Measurements from ENCODE around the gene BARHL2. TPM values are rescaled to one million over a fixed set of nuclear protein-coding genes. Genes with fewer than 3 reads are reported as not detected.

Gene BARHL2
- total RNA-seq, 6 donors from 2014 or later = not detected

DNA sequence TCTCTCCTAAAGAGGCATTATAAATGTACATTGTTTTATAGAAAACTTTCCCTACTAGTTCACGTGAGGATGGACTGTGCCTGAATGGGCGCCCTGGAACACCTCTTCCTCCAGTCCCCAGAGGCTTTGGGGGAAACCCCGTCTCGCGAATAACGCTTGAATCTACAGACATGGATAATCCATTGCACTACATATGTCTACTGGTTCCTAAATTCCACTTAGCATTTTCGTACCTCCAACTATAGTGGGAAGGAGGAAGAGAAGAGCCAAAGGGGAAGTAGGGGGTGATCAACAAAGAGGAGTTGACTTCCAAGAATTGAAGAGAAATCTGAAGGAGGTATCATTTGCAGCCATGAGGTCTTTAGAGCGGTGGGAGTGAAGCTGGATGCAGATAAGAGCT lies 11.1 kb downstream of the BARHL2 start:
- WGBS, 2 donors = 11 to 13% methylated on average over 8 of the region's 8 CpGs
- DNase-seq = no peak
- no peak for ATAC-seq (ENCODE audit: low FRiP score in 2 of 2)
- no peaks in the 10 kb centered on the region for H3K36me3 ChIP-seq
- peaks cover 0 to 58% (median 19%) of the 10 kb centered on the region in 4 donors for H3K27me3 ChIP-seq
- H3K9me3 ChIP-seq = no peaks in the 10 kb centered on the region
- TF ChIP-seq POLR2AphosphoS5 (IDR thresholded peaks at IDR 0.05) = no peak
- no peak overlapping the region for H3K4me3 ChIP-seq
- no peak overlapping the region for H3K27ac ChIP-seq
- H3K4me1 ChIP-seq = peaks cover 10 to 21% (median 13%) of the 10 kb centered on the region in 4 donors

DNA sequence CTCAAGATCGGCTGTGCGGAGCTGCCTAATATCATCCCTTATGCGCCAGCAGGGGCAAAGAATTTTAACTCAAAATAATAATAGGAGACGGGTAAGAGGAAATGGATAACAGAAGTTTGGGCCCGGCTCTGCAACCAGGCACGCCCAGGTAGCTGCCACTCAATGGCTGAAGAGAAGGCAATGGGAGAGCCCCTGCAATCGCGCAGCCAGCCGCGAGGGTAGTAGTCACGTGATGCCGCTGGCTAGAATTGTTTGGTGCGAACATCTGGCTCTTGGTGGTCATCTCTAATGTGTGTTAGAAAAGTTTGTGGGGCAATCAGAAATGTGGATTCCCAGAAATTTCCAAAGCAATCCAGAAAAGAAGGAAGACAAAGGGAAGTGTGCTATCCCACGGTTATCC lies 12.3 kb downstream of the BARHL2 start:
- Histone ChIP-seq H3K4me1 (peaks cover 10 to 17% (median 12%) of the 10 kb centered on the region in 4 donors), H3K27ac (no peak overlapping the region), H3K4me3 (no peak overlapping the region), H3K27me3 (peaks cover 0 to 47% (median 15%) of the 10 kb centered on the region in 4 donors), H3K9me3 (no peaks in the 10 kb centered on the region), H3K36me3 (no peaks in the 10 kb centered on the region)
- 10 to 14% methylated on average over 14 of the region's 14 CpGs for WGBS, 2 donors
- ATAC-seq (ENCODE audit: low FRiP score in 2 of 2) (no peak), DNase-seq (peak in 1 of 2 donors; percentile 36)
- TF ChIP-seq, protein P1, sequence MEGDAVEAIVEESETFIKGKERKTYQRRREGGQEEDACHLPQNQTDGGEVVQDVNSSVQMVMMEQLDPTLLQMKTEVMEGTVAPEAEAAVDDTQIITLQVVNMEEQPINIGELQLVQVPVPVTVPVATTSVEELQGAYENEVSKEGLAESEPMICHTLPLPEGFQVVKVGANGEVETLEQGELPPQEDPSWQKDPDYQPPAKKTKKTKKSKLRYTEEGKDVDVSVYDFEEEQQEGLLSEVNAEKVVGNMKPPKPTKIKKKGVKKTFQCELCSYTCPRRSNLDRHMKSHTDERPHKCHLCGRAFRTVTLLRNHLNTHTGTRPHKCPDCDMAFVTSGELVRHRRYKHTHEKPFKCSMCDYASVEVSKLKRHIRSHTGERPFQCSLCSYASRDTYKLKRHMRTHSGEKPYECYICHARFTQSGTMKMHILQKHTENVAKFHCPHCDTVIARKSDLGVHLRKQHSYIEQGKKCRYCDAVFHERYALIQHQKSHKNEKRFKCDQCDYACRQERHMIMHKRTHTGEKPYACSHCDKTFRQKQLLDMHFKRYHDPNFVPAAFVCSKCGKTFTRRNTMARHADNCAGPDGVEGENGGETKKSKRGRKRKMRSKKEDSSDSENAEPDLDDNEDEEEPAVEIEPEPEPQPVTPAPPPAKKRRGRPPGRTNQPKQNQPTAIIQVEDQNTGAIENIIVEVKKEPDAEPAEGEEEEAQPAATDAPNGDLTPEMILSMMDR (IDR thresholded peaks at IDR 0.05) = no peak
- TF ChIP-seq EP300 (IDR thresholded peaks at IDR 0.05) = no peak
- TF ChIP-seq POLR2AphosphoS5 (IDR thresholded peaks at IDR 0.05) = no peak
- TF ChIP-seq POLR2A (IDR thresholded peaks at IDR 0.05) = no peak

DNA sequence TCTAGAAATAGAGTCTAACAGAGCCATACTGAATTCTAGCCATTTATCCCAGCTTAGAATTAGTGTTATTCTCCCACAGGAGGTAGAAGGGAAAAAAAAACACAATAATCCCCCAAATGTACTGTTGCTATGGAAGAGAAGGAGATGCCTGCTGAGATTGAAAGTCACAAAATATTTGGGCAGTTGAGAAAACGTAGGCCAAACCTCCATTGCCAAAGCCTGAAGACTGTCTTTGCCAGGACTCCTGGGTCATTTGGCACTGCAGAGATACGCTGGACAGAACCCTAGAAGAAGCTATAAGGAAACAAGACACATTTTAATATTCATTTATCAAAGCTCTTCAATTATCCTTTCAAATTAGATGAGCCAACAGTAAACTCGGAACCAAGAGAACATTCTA lies 22.3 kb downstream of the BARHL2 start:
- Histone ChIP-seq H3K4me1 (no peaks in the 10 kb centered on the region), H3K27ac (no peak overlapping the region), H3K4me3 (no peak overlapping the region), H3K27me3 (no peaks in the 10 kb centered on the region), H3K9me3 (no peaks in the 10 kb centered on the region), H3K36me3 (no peaks in the 10 kb centered on the region)
- no peak for DNase-seq
- TF ChIP-seq POLR2A (IDR thresholded peaks at IDR 0.05) (no peak), EP300 (IDR thresholded peaks at IDR 0.05) (no peak), POLR2AphosphoS5 (IDR thresholded peaks at IDR 0.05) (no peak)
- TF ChIP-seq, protein P1 (IDR thresholded peaks at IDR 0.05) = no peak
- 74 to 75% methylated on average over 3 of the region's 3 CpGs for WGBS, 2 donors
- no peak for ATAC-seq (ENCODE audit: low FRiP score in 2 of 2)

DNA sequence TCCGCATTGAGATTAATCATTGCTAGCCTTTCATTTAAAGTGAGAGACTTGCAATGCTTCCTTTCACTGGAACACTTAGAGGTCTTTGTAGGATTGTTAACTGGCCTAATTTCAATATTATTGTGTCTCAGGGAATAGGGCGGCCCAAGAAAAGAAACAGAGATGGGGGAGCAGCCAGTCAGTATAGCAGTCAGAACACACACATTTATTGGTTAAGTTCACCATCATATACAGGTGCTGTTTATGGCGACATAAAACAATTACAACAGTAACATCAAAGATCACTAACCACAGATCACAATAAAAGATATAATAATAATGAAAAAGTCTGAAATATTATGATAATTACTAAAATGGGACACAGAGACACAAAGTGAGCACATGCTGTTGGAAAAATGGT lies 29.4 kb downstream of the BARHL2 start:
- WGBS, 2 donors = 77 to 94% methylated on average over 3 of the region's 3 CpGs
- Histone ChIP-seq H3K9me3 (no peaks in the 10 kb centered on the region), H3K27ac (no peak overlapping the region), H3K4me3 (no peak overlapping the region), H3K4me1 (no peaks in the 10 kb centered on the region), H3K27me3 (no peaks in the 10 kb centered on the region), H3K36me3 (no peaks in the 10 kb centered on the region)
- ATAC-seq (ENCODE audit: low FRiP score in 2 of 2) (no peak), DNase-seq (no peak)
- TF ChIP-seq POLR2AphosphoS5 (IDR thresholded peaks at IDR 0.05) (no peak), POLR2A (IDR thresholded peaks at IDR 0.05) (no peak), EP300 (IDR thresholded peaks at IDR 0.05) (no peak)
- TF ChIP-seq, protein P1 (IDR thresholded peaks at IDR 0.05) = no peak

DNA sequence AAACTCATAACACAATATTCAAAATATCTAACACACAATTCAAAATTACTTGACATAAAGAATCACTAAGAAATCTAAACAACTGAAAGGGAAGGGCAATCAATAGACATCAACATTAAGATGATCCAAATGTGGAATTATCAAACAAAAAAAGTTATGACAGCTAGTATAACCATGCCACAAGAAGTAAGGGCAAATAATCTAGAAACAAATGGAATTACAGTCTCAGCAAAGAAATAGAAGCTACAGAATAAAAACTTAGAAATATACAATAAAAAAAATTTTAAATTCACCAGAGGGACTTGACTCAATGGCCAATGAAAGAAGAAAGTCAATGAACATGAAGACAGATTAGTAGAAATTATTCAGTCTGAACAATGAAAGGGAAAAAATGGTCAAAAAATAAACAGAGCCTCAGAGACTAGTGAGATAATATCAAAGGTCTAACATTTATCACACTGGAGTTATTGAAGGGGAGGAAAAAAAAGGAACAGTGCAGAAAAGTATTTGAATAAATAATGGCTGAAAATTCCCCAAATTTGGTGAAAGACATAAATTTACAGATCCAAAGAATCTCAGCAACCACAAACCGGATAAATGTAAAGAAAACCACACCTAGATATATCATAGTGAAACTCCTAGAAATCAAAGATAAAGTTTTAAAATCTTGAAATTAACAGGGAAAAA lies 41.8 kb downstream of the BARHL2 start:
- no peak for TF ChIP-seq EP300 (IDR thresholded peaks at IDR 0.05)
- peaks cover 0 to 4% (median 2%) of the 10 kb centered on the region in 4 donors for H3K9me3 ChIP-seq
- H3K27me3 ChIP-seq = no peaks in the 10 kb centered on the region
- ATAC-seq (ENCODE audit: low FRiP score in 2 of 2) (no peak), DNase-seq (no peak)
- no peaks in the 10 kb centered on the region for H3K36me3 ChIP-seq
- no peak overlapping the region for H3K4me3 ChIP-seq
- WGBS, 2 donors = 96 to 97% methylated on average over 1 of the region's 1 CpG
- no peak overlapping the region for H3K27ac ChIP-seq
- H3K4me1 ChIP-seq = no peaks in the 10 kb centered on the region

DNA sequence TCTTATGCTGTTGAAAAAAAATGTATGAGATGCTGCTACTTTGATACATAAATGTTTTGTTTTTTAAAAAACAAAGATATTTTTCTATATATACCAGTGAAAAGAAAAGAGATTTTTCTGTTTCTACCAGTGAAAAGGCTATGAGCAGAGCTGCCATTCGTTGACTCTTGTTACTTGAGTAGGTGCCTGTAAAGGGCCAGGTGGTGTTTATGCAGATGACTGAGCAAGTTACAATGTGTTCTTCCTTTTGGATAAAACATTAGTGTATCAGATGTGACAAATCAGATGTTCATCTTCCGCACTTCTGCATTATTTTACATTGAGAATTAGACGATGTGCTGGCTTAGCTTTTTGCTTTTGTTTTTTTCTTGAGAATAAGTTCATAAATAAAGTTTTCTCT lies 45.4 kb downstream of the BARHL2 start:
- H3K27me3 ChIP-seq = no peaks in the 10 kb centered on the region
- TF ChIP-seq POLR2A (IDR thresholded peaks at IDR 0.05) (no peak), POLR2AphosphoS5 (IDR thresholded peaks at IDR 0.05) (no peak), EP300 (IDR thresholded peaks at IDR 0.05) (no peak)
- TF ChIP-seq, protein P1 (IDR thresholded peaks at IDR 0.05) = no peak
- H3K9me3 ChIP-seq = peaks cover 0 to 4% (median 2%) of the 10 kb centered on the region in 4 donors
- no peaks in the 10 kb centered on the region for H3K4me1 ChIP-seq
- H3K27ac ChIP-seq = no peak overlapping the region
- H3K36me3 ChIP-seq = no peaks in the 10 kb centered on the region
- H3K4me3 ChIP-seq = no peak overlapping the region
- no peak for ATAC-seq (ENCODE audit: low FRiP score in 2 of 2)
- 69 to 81% methylated on average over 3 of the region's 3 CpGs for whole genome bisulfite sequencing, 2 donors
- DNase-seq = no peak
